GM12878 (cell line): Measurements from ENCODE around the gene SOX9. TPM values are rescaled to one million over a fixed set of nuclear protein-coding genes. Genes with fewer than 3 reads are reported as not detected.

Experiments
- ATAC-seq: fragments of 200-7000 bp; cut with Tn5 transposase; 3 replicates; pipeline ENCODE4 v1.9.1; 2020; ENCODE audit warnings: mild to moderate bottlenecking, moderate library complexity
- BruUV-seq: library from RNA; stranded (reverse); fragments of 400-500 nt; replicated peaks from 2 replicates; lab custom pipeline; 2021; lab: Mats Ljungman, UMichigan
- CTCF ChIA-PET: fragments of 300-600 bp; sonication (Branson Sonifier 250); formaldehyde crosslinking; extraction: SDS; loops from one replicate; lab custom pipeline; 2021; ENCODE audit warnings: inconsistent platforms; lab: Yijun Ruan, JAX
- POLR2A ChIA-PET: fragments of 350-600 bp; formaldehyde crosslinking; extraction: SDS; loops from one replicate; lab custom pipeline; 2021; ENCODE audit warnings: inconsistent platforms; lab: Charles Lee
- RAD21 ChIA-PET: fragments of 300-600 bp; sonication (Branson Sonifier 250); formaldehyde crosslinking; loops from one replicate; lab custom pipeline; 2023; ENCODE audit warnings: antibody characterized with exemption; ENCODE audit not compliant: unreplicated experiment; lab: Charles Lee
- SMC1A ChIA-PET: fragments of 300-600 bp; sonication (Branson Sonifier 250); formaldehyde crosslinking; loops from one replicate; lab custom pipeline; 2023; ENCODE audit not compliant: unreplicated experiment, uncharacterized antibody; lab: Charles Lee
- DNase-seq: peaks from one replicate; pipeline ENCODE4 v3.0.0-alpha.2; 2011; ENCODE audit warnings: low read depth, low spot score
- FAIRE-seq: peaks from 3 replicates; lab custom pipeline; 2011; peaks lifted over from hg19 to GRCh38; lab: Jason Lieb, UNC
- H2AFZ ChIP-seq: 2 replicates; pipeline ENCODE4 v1.6.0; 2011; ENCODE audit warnings: low read depth, low read length, control low read depth; ENCODE audit not compliant: control insufficient read depth
- H3K27ac ChIP-seq: 2 replicates; pipeline ENCODE4 v1.5.1; 2011; ENCODE audit warnings: control low read depth; ENCODE audit not compliant: control insufficient read depth, insufficient read depth
- H3K27me3 ChIP-seq, 2 experiments: replicated peaks in 1 of 2; 2 replicates each; pipeline versions ENCODE4 v1.6.0 to v1.6.1; 2011; ENCODE audit warnings: low read length in 1 of 2; ENCODE audit not compliant: control insufficient read depth in 2 of 2, insufficient read depth in 2 of 2
- H3K36me3 ChIP-seq, 2 experiments: 2 replicates each; pipeline ENCODE4 v1.5.1; 2011; ENCODE audit warnings: low read length in 1 of 2; ENCODE audit not compliant: control insufficient read depth in 2 of 2, insufficient read depth in 2 of 2
- H3K4me1 ChIP-seq: 2 replicates; pipeline ENCODE4 v1.6.1; 2011; ENCODE audit warnings: mild to moderate bottlenecking, low read length, moderate library complexity, mixed read lengths; ENCODE audit not compliant: control insufficient read depth, insufficient read depth
- H3K4me2 ChIP-seq: 2 replicates; pipeline ENCODE4 v1.6.0; 2011; ENCODE audit warnings: control low read depth; ENCODE audit not compliant: control insufficient read depth, insufficient read depth
- H3K4me3 ChIP-seq: fragments of 200-600 bp; sonication (generic); 2 replicates; pipeline ENCODE4 v1.5.1; 2016
- H3K79me2 ChIP-seq: 2 replicates; pipeline ENCODE4 v1.6.0; 2011; ENCODE audit warnings: low read length; ENCODE audit not compliant: control insufficient read depth, insufficient read depth
- H3K9ac ChIP-seq: 2 replicates; pipeline ENCODE4 v1.8.0; 2011; ENCODE audit warnings: low read length, control low read depth, mixed read lengths; ENCODE audit not compliant: control insufficient read depth, insufficient read depth
- H3K9me3 ChIP-seq: replicated peaks from 3 replicates; pipeline ENCODE4 v1.5.1; 2011; ENCODE audit warnings: mild to moderate bottlenecking, low read length; ENCODE audit not compliant: control insufficient read depth, insufficient read depth
- H4K20me1 ChIP-seq: 2 replicates; pipeline ENCODE4 v1.6.0; 2011; ENCODE audit not compliant: control insufficient read depth, insufficient read depth
- ELK1 ChIP-seq: IDR thresholded peaks from 2 replicates; pipeline ENCODE4 v1.6.1; 2012; ENCODE audit warnings: low read depth, low read length, improper control_type of control experiment
- KAT2A ChIP-seq: conservative IDR thresholded peaks from 2 replicates; pipeline ENCODE4 v1.6.1; 2011; ENCODE audit warnings: low read depth, low read length; ENCODE audit not compliant: control insufficient read depth
- LARP7 ChIP-seq: fragments of 450-650 bp; IDR thresholded peaks from 2 replicates; pipeline ENCODE4 v1.6.1; 2017; ENCODE audit warnings: mild to moderate bottlenecking
- MYC ChIP-seq: IDR thresholded peaks from 2 replicates; pipeline ENCODE4 v1.6.1; 2011; ENCODE audit warnings: mild to moderate bottlenecking, low read length, moderate library complexity, inconsistent platforms; ENCODE audit not compliant: insufficient read depth, insufficient replicate concordance, insufficient read length, severe bottlenecking
- NRF1 ChIP-seq: conservative IDR thresholded peaks from 2 replicates; pipeline ENCODE4 v1.6.1; 2011; ENCODE audit warnings: mild to moderate bottlenecking, low read depth, low read length, improper control_type of control experiment
- PRDM15 ChIP-seq: fragments of 450-650 bp; formaldehyde crosslinking; IDR thresholded peaks from 2 replicates; pipeline ENCODE4 v1.4.0; 2020; ENCODE audit warnings: mild to moderate bottlenecking, moderate library complexity
- ZBTB40 ChIP-seq: fragments of 450-650 bp; IDR thresholded peaks from 2 replicates; pipeline ENCODE4 v1.6.1; 2016; ENCODE audit warnings: mild to moderate bottlenecking, moderate library complexity, borderline replicate concordance
- WGBS: methylation state at CpG from one replicate; pipeline ENCODE4 v1.1.6; 2016; ENCODE audit warnings: low lambda C conversion rate; ENCODE audit not compliant: insufficient replicate concordance, insufficient coverage; ENCODE audit errors: missing lambda C conversion rate; 5-methylcytosine and 5-hydroxymethylcytosine counted together
- in situ Hi-C: fragments of 300-500 bp; cut with MboI; formaldehyde crosslinking; loops from 9 replicates; pipeline ENCODE4 v1.14.3; 2018; ENCODE audit warnings: mixed read lengths
- intact Hi-C: fragments of 100-400 bp; cut with micrococcal nuclease; formaldehyde crosslinking; loops from one replicate; pipeline ENCODE4 v1.14.2; 2022; ENCODE audit not compliant: unreplicated experiment
- polyA plus RNA-seq, 11 experiments: library from polyadenylated mRNA; depleted of rRNA in 4 of 11; unstranded in 6 of 11; stranded (reverse) in 5 of 11; fragments of >200 nt; fragmentation: Nextera tagmentation in 4 of 11; fragmentation: Illumina TruSeq in 1 of 11; extraction: Ambion mirVana in 4 of 11; extraction: Trizol in 1 of 11; gene quantifications; 1 replicate in 1 of 11; 2 replicates in 10 of 11; pipeline versions ENCODE4 v1.2.1 to v1.2.3, GENCODE V29; 2011 to 2016; ENCODE audit warnings: inconsistent platforms in 2 of 11, missing spikeins in 2 of 11, low read depth in 1 of 11
- total RNA-seq, 4 experiments: library from RNA; depleted of rRNA in 3 of 4; stranded (reverse); fragments of >200 nt in 3 of 4; fragmentation: Illumina TruSeq in 1 of 4; extraction: Trizol in 1 of 4; gene quantifications; 2 replicates each; pipeline versions ENCODE4 v1.2.1 to v1.2.3, GENCODE V29; 2013 to 2021

The SOX9 gene
- total and polyA plus RNA-seq, 10 of the 15 experiments (the other 5 are each of a cell fraction or from before 2014, with no cell fraction given), result 1.2 to 19.0 (median 5.5) TPM

GRCh38 chr17:72136692-72137091 is 15.9 kb downstream of the SOX9 start:
- DNase-seq (no peak), FAIRE-seq (no peak), ATAC-seq (no peak)
- Histone ChIP-seq H3K79me2 (no peaks in the 10 kb centered on the region), H3K27ac (no peak overlapping the region), H3K4me3 (no peak overlapping the region), H3K4me2 (no peak overlapping the region), H3K4me1 (no peaks in the 10 kb centered on the region), H3K9me3 (no peaks in the 10 kb centered on the region; the same call in 2 of the 3 replicates), H2AFZ (no peak overlapping the region), H3K27me3 (no peaks in the 10 kb centered on the region), H4K20me1 (no peaks in the 10 kb centered on the region), H3K9ac (no peak overlapping the region), H3K36me3 (no peaks in the 10 kb centered on the region)
- ChIA-PET RAD21 (interaction anchor here (1.3 kb wide), 1 partner anchor 16 kb away, joined by 3 read pairs; the partner anchor contains the start of gene SOX9), POLR2A (no interaction called here), SMC1A (interaction anchor here (1.9 kb wide), 1 partner anchor 12 kb away, joined by 5 read pairs; no protein-coding TSS in a partner anchor), CTCF (no interaction called here)
- intact Hi-C loops, result no loop called here
- BruUV-seq, result no TSS peak
- in situ Hi-C loops, result no loop called here
- WGBS, result 55% methylated on average over 5 of the region's 5 CpGs
- no peak for TF ChIP-seq ELK1
- TF ChIP-seq ZBTB40, result no peak
- TF ChIP-seq MYC, result no peak
- no peak for TF ChIP-seq PRDM15 (CRISPR knock-in tag)
- no peak for TF ChIP-seq LARP7
- TF ChIP-seq NRF1, result no peak
- TF ChIP-seq KAT2A, result no peak
